Measurements from ENCODE around the gene MAFG. TPM values are rescaled to one million over a fixed set of nuclear protein-coding genes. Genes with fewer than 3 reads are reported as not detected.

The MAFG gene
- total RNA-seq, 1 experiment from 2014 or later: 22.9 TPM

DNA sequence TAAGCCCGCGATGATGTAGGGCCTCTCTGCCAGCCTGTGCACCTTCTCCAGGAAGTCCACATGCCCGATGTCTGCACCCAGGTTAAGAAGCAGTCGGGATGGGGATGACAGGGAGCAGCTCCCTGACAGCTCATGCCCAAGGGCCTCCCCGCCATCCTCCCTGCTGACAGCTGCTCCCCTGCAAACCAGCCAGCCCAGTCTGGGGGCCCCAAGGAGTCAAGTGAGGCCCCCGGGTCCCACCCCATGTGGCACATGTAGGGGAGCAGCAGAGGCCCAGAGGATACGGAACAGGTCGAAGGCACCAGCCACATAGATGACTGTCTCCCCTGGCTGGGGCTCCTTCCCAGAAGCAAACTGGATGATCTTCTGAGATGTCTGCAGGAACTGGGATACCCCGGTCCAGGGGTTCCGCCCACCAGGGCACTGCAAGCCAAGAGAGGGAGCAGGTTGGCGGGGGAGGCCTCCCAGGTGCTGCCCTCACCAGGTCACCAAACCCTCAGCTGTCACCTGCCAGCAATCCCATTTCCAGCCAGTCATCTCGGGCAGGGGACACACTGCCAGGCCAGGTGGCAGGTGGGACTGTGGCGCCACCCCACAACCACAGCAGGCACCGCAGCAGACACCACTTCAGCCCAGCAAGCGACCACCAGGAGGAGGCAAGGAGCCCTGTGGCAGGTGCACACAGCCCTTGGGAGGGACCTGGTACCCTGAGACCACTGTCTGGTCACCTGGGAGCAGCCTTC is 20.9 kb downstream of the MAFG start:
- H3K27ac ChIP-seq (ENCODE audit: low read length): no peak overlapping the region
- ChIA-PET CTCF (no interaction called here), POLR2A (ENCODE audit: unreplicated experiment) (no interaction called here)
- no peak overlapping the region for H2AFZ ChIP-seq (ENCODE audit: low read length)
- H3K9ac ChIP-seq (ENCODE audit: low read length): no peak overlapping the region
- no peaks in the 10 kb centered on the region for H3K36me3 ChIP-seq (ENCODE audit: low read depth, low read length)
- DNase-seq (no peak), ATAC-seq (no peak)
- no peak overlapping the region for H3K4me3 ChIP-seq (ENCODE audit: low read length)
- no peaks in the 10 kb centered on the region for H3F3A ChIP-seq (ENCODE audit: low read length, unreplicated experiment)
- BruUV-seq (replicated peaks): no TSS peak
- H3K4me1 ChIP-seq (ENCODE audit: insufficient read depth, low read length): peaks cover 9% of the 10 kb centered on the region
- H4K20me1 ChIP-seq (ENCODE audit: low read length): no peaks in the 10 kb centered on the region
- intact Hi-C loops (cut with micrococcal nuclease): no loop called here
- no peaks in the 10 kb centered on the region for H3K79me2 ChIP-seq (ENCODE audit: low read length)
- no peaks in the 10 kb centered on the region for H3K9me3 ChIP-seq (ENCODE audit: low read length)
- TF ChIP-seq EZH2 (IDR thresholded peaks at IDR 0.05; ENCODE audit: low read length, unreplicated experiment): no peak
- TF ChIP-seq, protein P1, sequence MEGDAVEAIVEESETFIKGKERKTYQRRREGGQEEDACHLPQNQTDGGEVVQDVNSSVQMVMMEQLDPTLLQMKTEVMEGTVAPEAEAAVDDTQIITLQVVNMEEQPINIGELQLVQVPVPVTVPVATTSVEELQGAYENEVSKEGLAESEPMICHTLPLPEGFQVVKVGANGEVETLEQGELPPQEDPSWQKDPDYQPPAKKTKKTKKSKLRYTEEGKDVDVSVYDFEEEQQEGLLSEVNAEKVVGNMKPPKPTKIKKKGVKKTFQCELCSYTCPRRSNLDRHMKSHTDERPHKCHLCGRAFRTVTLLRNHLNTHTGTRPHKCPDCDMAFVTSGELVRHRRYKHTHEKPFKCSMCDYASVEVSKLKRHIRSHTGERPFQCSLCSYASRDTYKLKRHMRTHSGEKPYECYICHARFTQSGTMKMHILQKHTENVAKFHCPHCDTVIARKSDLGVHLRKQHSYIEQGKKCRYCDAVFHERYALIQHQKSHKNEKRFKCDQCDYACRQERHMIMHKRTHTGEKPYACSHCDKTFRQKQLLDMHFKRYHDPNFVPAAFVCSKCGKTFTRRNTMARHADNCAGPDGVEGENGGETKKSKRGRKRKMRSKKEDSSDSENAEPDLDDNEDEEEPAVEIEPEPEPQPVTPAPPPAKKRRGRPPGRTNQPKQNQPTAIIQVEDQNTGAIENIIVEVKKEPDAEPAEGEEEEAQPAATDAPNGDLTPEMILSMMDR (conservative IDR thresholded peaks at IDR 0.05; ENCODE audit: low read depth, low read length): peak; percentile 68
- H3K27me3 ChIP-seq (ENCODE audit: low read length): no peaks in the 10 kb centered on the region
- H3K4me2 ChIP-seq (ENCODE audit: low read length): no peak overlapping the region
- H3K9me2 ChIP-seq (replicated peaks; ENCODE audit: low read length): no peaks in the 10 kb centered on the region

DNA sequence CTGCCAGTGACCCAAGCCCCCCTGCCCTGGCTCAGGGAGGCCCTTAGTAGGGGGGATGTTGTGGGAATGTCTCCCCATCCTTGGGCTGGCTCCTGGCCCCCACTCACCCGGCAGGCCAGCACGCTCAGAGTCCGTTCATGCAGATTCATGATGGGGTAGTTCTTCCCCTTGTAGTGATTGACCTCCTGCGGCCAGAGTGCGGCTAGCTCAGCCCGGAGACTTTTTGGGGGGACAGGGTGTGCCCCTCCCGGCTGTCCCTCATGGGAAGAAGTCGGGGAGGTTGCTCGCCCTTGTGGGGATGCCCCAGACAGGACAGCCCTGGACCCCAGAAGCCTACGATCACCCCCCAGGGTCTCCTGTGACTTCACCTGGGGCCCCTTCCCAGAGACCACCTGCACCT is 21.5 kb downstream of the MAFG start:
- Histone ChIP-seq H3F3A (ENCODE audit: low read length, unreplicated experiment) (no peaks in the 10 kb centered on the region), H3K27ac (ENCODE audit: low read length) (no peak overlapping the region), H3K79me2 (ENCODE audit: low read length) (no peaks in the 10 kb centered on the region), H3K36me3 (ENCODE audit: low read depth, low read length) (no peaks in the 10 kb centered on the region), H3K9me2 (replicated peaks; ENCODE audit: low read length) (no peaks in the 10 kb centered on the region), H3K27me3 (ENCODE audit: low read length) (no peaks in the 10 kb centered on the region), H4K20me1 (ENCODE audit: low read length) (no peaks in the 10 kb centered on the region), H3K9me3 (ENCODE audit: low read length) (no peaks in the 10 kb centered on the region), H3K9ac (ENCODE audit: low read length) (no peak overlapping the region), H3K4me2 (ENCODE audit: low read length) (no peak overlapping the region), H2AFZ (ENCODE audit: low read length) (no peak overlapping the region), H3K4me3 (ENCODE audit: low read length) (no peak overlapping the region), H3K4me1 (ENCODE audit: insufficient read depth, low read length) (peaks cover 8% of the 10 kb centered on the region; the same call in 1 of the 2 replicates)
- intact Hi-C loops (cut with micrococcal nuclease): no loop called here
- ATAC-seq: no peak
- DNase-seq: no peak
- CTCF ChIA-PET: no interaction called here
- no TSS peak for BruUV-seq (replicated peaks)
- POLR2A ChIA-PET (ENCODE audit: unreplicated experiment): no interaction called here
- TF ChIP-seq, protein P1 (conservative IDR thresholded peaks at IDR 0.05; ENCODE audit: low read depth, low read length): no peak
- TF ChIP-seq EZH2 (IDR thresholded peaks at IDR 0.05; ENCODE audit: low read length, unreplicated experiment): no peak
- no peak for TF ChIP-seq EZH2phosphoT487 (IDR thresholded peaks at IDR 0.05; ENCODE audit: borderline replicate concordance, low read length)

DNA sequence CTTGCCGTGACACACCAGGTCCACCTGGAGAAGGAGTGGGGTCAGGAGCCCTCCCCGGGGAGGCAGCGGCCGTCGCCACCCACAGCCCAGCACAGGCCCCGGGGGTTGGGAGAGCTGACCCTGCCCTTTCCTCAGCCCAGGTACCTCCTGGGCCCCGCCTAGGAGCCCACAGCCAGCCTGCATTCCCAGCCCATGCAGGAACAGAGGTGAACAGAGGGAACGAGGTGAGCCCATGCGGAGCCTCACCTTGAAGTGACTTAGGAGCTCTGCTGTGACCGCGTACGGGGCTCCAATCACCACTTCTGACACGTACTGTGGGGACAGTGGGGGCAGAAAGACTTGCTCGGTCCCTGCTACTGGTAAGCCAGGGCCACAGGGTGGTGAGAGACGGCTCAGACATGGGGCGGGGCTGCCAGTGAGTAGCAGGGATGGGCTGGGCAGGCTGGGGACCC is 22.1 kb downstream of the MAFG start:
- no peaks in the 10 kb centered on the region for H3K27me3 ChIP-seq (ENCODE audit: low read length)
- H3K36me3 ChIP-seq (ENCODE audit: low read depth, low read length): peaks cover 1% of the 10 kb centered on the region; the same call in 1 of the 2 replicates
- no peaks in the 10 kb centered on the region for H3K79me2 ChIP-seq (ENCODE audit: low read length)
- intact Hi-C loops (cut with micrococcal nuclease): no loop called here
- no TSS peak for BruUV-seq (replicated peaks)
- H3K4me2 ChIP-seq (ENCODE audit: low read length): no peak overlapping the region
- no peaks in the 10 kb centered on the region for H3K9me3 ChIP-seq (ENCODE audit: low read length)
- no peaks in the 10 kb centered on the region for H3K9me2 ChIP-seq (replicated peaks; ENCODE audit: low read length)
- DNase-seq (no peak), ATAC-seq (no peak)
- no peaks in the 10 kb centered on the region for H4K20me1 ChIP-seq (ENCODE audit: low read length)
- H3K27ac ChIP-seq (ENCODE audit: low read length): no peak overlapping the region
- H3K9ac ChIP-seq (ENCODE audit: low read length): no peak overlapping the region
- POLR2A ChIA-PET (ENCODE audit: unreplicated experiment): no interaction called here
- no peak overlapping the region for H3K4me3 ChIP-seq (ENCODE audit: low read length)
- CTCF ChIA-PET: no interaction called here
- H2AFZ ChIP-seq (ENCODE audit: low read length): no peak overlapping the region
- TF ChIP-seq, protein P1 (conservative IDR thresholded peaks at IDR 0.05; ENCODE audit: low read depth, low read length): no peak
- TF ChIP-seq EZH2 (IDR thresholded peaks at IDR 0.05; ENCODE audit: low read length, unreplicated experiment) (no peak), EZH2phosphoT487 (IDR thresholded peaks at IDR 0.05; ENCODE audit: borderline replicate concordance, low read length) (no peak)
- peaks cover 6% of the 10 kb centered on the region; the same call in 1 of the 2 replicates for H3K4me1 ChIP-seq (ENCODE audit: insufficient read depth, low read length)
- no peaks in the 10 kb centered on the region for H3F3A ChIP-seq (ENCODE audit: low read length, unreplicated experiment)
